ENCODE measurements around the gene POFUT2. TPM values are rescaled to one million over a fixed set of nuclear protein-coding genes. Genes with fewer than 3 reads are reported as not detected.

The POFUT2 gene
- total and polyA plus RNA-seq, 10 donors: 10.5 to 37.0 (median 26.7) TPM

DNA sequence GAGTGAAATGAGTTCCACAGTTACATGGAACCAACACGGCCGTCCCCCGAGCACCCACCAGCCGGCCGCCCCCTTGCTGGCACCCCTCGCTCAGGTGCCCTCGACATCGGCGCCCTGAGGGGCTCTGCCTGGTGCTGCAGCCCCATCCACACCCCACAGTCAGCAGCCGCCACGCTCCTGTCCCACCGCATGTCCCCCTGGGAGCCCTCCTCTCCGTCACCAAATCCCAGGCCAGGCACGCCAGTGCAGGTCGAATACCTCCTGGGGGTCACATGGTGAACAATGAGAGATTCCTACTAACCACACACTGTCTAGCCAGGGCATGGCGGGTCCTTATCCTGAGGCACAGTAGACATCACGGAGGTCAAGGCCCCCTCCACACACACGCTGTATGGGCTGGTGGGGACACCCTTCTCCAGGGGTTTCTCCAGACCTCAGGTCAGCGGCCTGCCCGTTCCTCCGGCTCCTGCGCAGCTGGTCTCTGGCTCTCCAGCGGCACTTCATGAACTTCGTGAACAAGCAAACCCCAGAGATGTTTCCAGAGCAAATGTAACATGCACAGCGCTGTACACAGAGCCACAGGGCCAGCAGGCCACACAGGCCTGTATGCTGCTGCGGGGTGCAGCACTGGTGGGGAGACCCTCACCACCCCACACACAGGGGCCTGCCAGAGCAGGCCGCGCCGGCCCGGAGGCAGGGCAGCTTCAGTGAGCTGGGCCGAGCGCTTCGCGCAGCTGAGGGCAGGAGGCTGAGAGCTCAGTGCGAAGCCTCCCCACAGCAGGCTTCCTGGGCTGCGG, 21.8 kb downstream of the POFUT2 start:
- TF ChIP-seq, protein P1, sequence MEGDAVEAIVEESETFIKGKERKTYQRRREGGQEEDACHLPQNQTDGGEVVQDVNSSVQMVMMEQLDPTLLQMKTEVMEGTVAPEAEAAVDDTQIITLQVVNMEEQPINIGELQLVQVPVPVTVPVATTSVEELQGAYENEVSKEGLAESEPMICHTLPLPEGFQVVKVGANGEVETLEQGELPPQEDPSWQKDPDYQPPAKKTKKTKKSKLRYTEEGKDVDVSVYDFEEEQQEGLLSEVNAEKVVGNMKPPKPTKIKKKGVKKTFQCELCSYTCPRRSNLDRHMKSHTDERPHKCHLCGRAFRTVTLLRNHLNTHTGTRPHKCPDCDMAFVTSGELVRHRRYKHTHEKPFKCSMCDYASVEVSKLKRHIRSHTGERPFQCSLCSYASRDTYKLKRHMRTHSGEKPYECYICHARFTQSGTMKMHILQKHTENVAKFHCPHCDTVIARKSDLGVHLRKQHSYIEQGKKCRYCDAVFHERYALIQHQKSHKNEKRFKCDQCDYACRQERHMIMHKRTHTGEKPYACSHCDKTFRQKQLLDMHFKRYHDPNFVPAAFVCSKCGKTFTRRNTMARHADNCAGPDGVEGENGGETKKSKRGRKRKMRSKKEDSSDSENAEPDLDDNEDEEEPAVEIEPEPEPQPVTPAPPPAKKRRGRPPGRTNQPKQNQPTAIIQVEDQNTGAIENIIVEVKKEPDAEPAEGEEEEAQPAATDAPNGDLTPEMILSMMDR (IDR thresholded peaks at IDR 0.05 in 8 of 11, conservative IDR thresholded peaks at IDR 0.05 in 3 of 11): no peak
- TF ChIP-seq POLR2A (IDR thresholded peaks at IDR 0.05) (no peak), POLR2AphosphoS5 (IDR thresholded peaks at IDR 0.05) (no peak)
- Histone ChIP-seq H3K4me3 (peak overlapping the region in 1 of 8 donors; percentile 9), H3K27me3 (replicated peaks in 1 of 7) (no peaks in the 10 kb centered on the region), H3K27ac (peak overlapping the region in 4 of 8 donors; percentile 45 to 70 (median 50)), H3K4me1 (peaks cover 0 to 16% (median 6%) of the 10 kb centered on the region in 6 donors), H3K36me3 (peaks cover 0 to 89% (median 56%) of the 10 kb centered on the region in 6 donors), H3K9me3 (peaks cover 0 to 9% (median 7%) of the 10 kb centered on the region in 8 donors)
- intact Hi-C loops (cut with DNase I; ENCODE audit: low total_unique reads): no loop called here
- peak; percentile 76 for DNase-seq
- WGBS, 5 donors: 92 to 98% (median 95%) methylated on average over 14 to 36 of the region's 36 CpGs

DNA sequence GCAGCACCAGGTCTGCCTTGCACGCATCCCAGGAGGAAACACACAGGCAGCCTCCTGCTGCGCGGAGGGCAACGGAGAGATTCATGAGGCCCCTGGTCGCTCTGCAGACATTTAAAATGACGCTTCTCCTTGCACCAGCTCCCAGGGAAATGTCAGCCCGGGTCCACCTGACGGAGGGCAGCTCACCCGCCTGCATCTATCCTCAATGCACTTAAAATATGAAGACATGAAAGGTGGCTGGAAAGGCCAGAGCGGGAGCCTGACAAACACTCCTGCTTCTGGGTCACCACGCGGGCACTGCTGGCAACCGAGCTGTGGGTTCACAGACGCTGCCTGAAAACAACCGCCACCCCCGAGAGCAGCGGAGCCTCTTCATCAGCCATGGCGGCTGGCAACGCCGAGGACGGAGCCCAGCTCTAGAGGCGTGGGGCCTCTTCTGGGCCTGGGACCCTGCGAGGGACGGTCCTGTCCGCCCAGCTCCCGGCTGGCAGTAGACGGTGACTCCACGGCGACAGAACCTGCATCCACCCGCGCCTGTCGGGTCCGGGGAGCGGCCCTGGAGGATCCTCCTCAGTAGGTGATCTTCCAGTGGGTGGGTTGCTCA, 22.7 kb downstream of the POFUT2 start:
- no peaks in the 10 kb centered on the region for H3K9me3 ChIP-seq
- no peak for TF ChIP-seq POLR2AphosphoS5 (IDR thresholded peaks at IDR 0.05)
- TF ChIP-seq, protein P1 (IDR thresholded peaks at IDR 0.05 in 8 of 11, conservative IDR thresholded peaks at IDR 0.05 in 3 of 11): no peak
- TF ChIP-seq POLR2A (IDR thresholded peaks at IDR 0.05): no peak
- peaks cover 0 to 16% (median 6%) of the 10 kb centered on the region in 6 donors for H3K4me1 ChIP-seq
- no peak overlapping the region for H3K27ac ChIP-seq
- WGBS, 5 donors: 94 to 96% (median 95%) methylated on average over 22 to 34 of the region's 34 CpGs
- no peak overlapping the region for H3K4me3 ChIP-seq
- H3K36me3 ChIP-seq: peaks cover 0 to 80% (median 47%) of the 10 kb centered on the region in 6 donors
- DNase-seq: peak; percentile 63
- no peaks in the 10 kb centered on the region for H3K27me3 ChIP-seq (replicated peaks in 1 of 7)
- intact Hi-C loops (cut with DNase I; ENCODE audit: low total_unique reads): no loop called here

DNA sequence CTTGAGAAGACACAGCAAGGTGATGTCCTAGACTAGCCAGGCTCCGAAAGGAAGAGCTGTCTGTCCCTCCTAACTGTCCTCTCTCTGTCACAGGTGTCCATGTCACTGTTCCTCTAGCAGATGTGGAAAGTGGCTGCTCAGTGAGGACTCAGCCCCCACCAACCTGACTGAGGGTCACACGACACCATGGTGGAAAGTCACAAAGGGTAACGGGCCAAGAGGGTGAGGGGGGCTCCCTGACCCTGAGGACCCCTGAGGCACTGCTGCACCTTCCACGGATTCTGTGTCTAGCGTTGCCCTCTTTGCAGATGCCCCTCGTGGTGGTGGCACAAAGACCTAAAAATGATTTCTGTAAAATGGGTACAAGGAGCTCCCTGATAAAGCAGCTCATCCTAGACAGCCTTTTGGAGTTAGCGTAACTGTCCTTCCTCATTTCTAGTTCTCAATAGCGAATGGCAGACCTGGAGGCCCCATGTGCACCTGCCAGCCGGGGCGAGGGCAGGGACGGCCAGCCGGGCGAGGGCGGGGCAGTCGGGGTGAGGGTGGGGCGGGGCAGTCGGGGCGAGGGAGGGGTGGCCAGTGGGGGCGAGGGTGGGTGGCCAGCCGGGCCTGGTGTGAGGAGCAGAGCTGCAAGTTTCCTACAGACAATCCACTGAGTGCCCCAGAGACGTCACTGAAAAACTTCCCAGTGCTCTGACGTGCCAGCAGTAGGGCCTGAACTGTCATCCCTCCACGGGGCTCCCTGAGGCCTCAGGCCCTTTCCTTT, 23.4 kb downstream of the POFUT2 start:
- H3K36me3 ChIP-seq: peaks cover 0 to 73% (median 42%) of the 10 kb centered on the region in 6 donors
- TF ChIP-seq POLR2AphosphoS5 (IDR thresholded peaks at IDR 0.05) (no peak), POLR2A (IDR thresholded peaks at IDR 0.05) (no peak)
- TF ChIP-seq, protein P1 (IDR thresholded peaks at IDR 0.05 in 8 of 11, conservative IDR thresholded peaks at IDR 0.05 in 3 of 11): no peak

More for the DNA sequence above, 23.4 kb downstream of the POFUT2 start:
- DNase-seq: peak; percentile 20
- Histone ChIP-seq H3K4me1 (peaks cover 0 to 16% (median 6%) of the 10 kb centered on the region in 6 donors), H3K27me3 (replicated peaks in 1 of 7) (no peaks in the 10 kb centered on the region), H3K4me3 (no peak overlapping the region), H3K9me3 (no peaks in the 10 kb centered on the region), H3K27ac (no peak overlapping the region)
- WGBS, 5 donors: 93 to 96% (median 95%) methylated on average over 19 to 23 of the region's 23 CpGs
- intact Hi-C loops (cut with DNase I; ENCODE audit: low total_unique reads): no loop called here
